ENCODE measurements around the gene LY9.

The LY9 gene

GRCh38 chr1:160750608-160751007 lies 45.4 kb upstream of the LY9 start:
- no peak for TF ChIP-seq CTCF (IDR thresholded peaks at IDR 0.05)
- Mint-ChIP-seq H3K4me1 (peaks cover 5% of the 10 kb centered on the region), H3K9me3 (no peaks in the 10 kb centered on the region), H3K36me3 (ENCODE audit: low read depth) (no peaks in the 10 kb centered on the region), H3K27ac (no peak overlapping the region), H3K27me3 (ENCODE audit: low read depth, poor library complexity) (peaks cover 22% of the 10 kb centered on the region), H3K4me3 (no peak overlapping the region)
- no peak for DNase-seq

DNA sequence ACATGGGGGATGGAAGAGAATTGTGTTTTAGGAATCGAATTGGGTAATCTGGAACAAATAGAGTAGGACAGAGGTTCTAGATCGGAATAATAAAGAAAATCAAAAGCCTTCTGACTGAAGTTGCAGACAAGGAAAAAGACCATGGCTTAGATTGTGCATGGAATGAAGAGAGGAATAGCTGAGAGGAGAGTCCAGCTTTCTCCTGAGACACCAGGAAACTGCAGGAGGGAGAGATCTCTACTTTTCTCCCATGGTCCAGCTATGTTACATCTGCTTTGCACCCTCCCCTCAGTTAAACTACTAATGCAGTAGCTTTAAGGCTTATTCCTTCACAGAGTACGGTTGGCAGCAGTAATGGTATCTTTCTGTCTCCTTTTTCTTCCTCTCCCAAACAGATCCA lies 43.6 kb upstream of the LY9 start:
- Mint-ChIP-seq H3K27ac (no peak overlapping the region), H3K4me3 (no peak overlapping the region), H3K9me3 (no peaks in the 10 kb centered on the region), H3K27me3 (ENCODE audit: low read depth, poor library complexity) (peaks cover 22% of the 10 kb centered on the region), H3K36me3 (ENCODE audit: low read depth) (no peaks in the 10 kb centered on the region), H3K4me1 (no peaks in the 10 kb centered on the region)
- no peak for DNase-seq
- no peak for TF ChIP-seq CTCF (IDR thresholded peaks at IDR 0.05)

DNA sequence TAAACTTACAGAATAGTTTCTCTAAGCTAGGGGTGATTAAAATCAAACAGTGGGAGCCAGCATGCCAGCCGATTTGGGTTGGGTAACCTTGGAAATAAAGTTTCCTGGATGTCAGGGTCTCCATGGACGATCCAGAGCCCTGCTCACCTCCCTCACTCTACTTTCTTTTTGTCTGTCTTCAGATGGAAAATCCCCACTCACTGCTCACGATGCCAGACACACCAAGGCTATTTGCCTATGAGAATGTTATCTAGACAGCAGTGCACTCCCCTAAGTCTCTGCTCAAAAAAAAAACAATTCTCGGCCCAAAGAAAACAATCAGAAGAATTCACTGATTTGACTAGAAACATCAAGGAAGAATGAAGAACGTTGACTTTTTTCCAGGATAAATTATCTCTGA lies 43.0 kb upstream of the LY9 start:
- Mint-ChIP-seq H3K27ac (no peak overlapping the region), H3K27me3 (ENCODE audit: low read depth, poor library complexity) (peaks cover 26% of the 10 kb centered on the region), H3K4me3 (no peak overlapping the region), H3K9me3 (no peaks in the 10 kb centered on the region), H3K4me1 (no peaks in the 10 kb centered on the region), H3K36me3 (ENCODE audit: low read depth) (no peaks in the 10 kb centered on the region)
- no peak for TF ChIP-seq CTCF (IDR thresholded peaks at IDR 0.05)
- DNase-seq = no peak

- Mint-ChIP-seq H3K4me1 (no peaks in the 10 kb centered on the region), H3K36me3 (ENCODE audit: low read depth) (no peaks in the 10 kb centered on the region), H3K27me3 (ENCODE audit: low read depth, poor library complexity) (peaks cover 26% of the 10 kb centered on the region), H3K9me3 (no peaks in the 10 kb centered on the region), H3K27ac (no peak overlapping the region), H3K4me3 (no peak overlapping the region)
- no peak for TF ChIP-seq CTCF (IDR thresholded peaks at IDR 0.05)
- DNase-seq = no peak
These were observed 42.4 kb upstream of the LY9 start for GRCh38 chr1:160753594-160753993.

DNA sequence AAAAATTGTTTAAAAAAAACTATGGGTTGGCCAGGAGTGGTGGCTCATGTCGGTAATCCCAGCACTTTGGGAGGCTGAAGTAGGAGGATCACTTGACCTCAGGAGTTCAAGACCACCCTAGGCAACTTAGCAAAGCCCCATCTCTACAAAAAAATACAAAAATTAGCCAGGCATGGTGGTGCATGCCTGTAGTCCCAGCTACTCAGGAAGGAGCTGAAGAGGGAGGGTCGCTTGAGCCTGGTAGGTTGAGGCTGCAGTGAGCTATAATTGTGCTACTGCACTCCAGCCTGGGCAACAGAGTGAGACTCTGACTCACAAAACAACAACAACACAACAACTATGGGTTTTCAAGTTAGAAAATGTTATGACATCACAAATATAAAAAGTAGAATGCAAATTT lies 40.5 kb upstream of the LY9 start:
- Mint-ChIP-seq H3K9me3 (no peaks in the 10 kb centered on the region), H3K27ac (no peak overlapping the region), H3K4me1 (no peaks in the 10 kb centered on the region), H3K4me3 (no peak overlapping the region), H3K27me3 (ENCODE audit: low read depth, poor library complexity) (peaks cover 25% of the 10 kb centered on the region), H3K36me3 (ENCODE audit: low read depth) (no peaks in the 10 kb centered on the region)
- TF ChIP-seq CTCF (IDR thresholded peaks at IDR 0.05) = no peak
- DNase-seq = no peak

- Mint-ChIP-seq H3K27ac (no peak overlapping the region), H3K4me3 (no peak overlapping the region), H3K4me1 (no peaks in the 10 kb centered on the region), H3K9me3 (no peaks in the 10 kb centered on the region), H3K27me3 (ENCODE audit: low read depth, poor library complexity) (peaks cover 18% of the 10 kb centered on the region), H3K36me3 (ENCODE audit: low read depth) (no peaks in the 10 kb centered on the region)
- no peak for DNase-seq
- no peak for TF ChIP-seq CTCF (IDR thresholded peaks at IDR 0.05)
These were observed 39.8 kb upstream of the LY9 start for GRCh38 chr1:160755911-160756848.

Measured in nephron progenitor cell (in vitro differentiated cells).